Cortex of kidney (tissue), 1 donor: ENCODE measurements around the gene GPR142.

Experiments
- DNase-seq: peaks from one replicate; lab custom pipeline; 2025; lab: John Stamatoyannopoulos, UW

GPR142 gene

GRCh38 chr17:74369665-74370490 is 2.6 kb downstream of the GPR142 start:
- no peak for DNase-seq

DNA sequence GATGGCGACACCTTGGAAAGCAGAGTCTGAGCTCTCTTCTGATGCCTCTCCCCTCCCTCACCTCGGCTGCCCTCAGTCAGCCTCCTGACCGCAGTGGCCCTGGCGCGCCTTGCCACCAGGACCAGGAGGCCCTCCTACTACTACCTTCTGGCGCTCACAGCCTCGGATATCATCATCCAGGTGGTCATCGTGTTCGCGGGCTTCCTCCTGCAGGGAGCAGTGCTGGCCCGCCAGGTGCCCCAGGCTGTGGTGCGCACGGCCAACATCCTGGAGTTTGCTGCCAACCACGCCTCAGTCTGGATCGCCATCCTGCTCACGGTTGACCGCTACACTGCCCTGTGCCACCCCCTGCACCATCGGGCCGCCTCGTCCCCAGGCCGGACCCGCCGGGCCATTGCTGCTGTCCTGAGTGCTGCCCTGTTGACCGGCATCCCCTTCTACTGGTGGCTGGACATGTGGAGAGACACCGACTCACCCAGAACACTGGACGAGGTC is 4.4 kb downstream of the GPR142 start:
- DNase-seq, result no peak

GRCh38 chr17:74372426-74372825 is 5.1 kb downstream of the GPR142 start:
- no peak for DNase-seq

DNA sequence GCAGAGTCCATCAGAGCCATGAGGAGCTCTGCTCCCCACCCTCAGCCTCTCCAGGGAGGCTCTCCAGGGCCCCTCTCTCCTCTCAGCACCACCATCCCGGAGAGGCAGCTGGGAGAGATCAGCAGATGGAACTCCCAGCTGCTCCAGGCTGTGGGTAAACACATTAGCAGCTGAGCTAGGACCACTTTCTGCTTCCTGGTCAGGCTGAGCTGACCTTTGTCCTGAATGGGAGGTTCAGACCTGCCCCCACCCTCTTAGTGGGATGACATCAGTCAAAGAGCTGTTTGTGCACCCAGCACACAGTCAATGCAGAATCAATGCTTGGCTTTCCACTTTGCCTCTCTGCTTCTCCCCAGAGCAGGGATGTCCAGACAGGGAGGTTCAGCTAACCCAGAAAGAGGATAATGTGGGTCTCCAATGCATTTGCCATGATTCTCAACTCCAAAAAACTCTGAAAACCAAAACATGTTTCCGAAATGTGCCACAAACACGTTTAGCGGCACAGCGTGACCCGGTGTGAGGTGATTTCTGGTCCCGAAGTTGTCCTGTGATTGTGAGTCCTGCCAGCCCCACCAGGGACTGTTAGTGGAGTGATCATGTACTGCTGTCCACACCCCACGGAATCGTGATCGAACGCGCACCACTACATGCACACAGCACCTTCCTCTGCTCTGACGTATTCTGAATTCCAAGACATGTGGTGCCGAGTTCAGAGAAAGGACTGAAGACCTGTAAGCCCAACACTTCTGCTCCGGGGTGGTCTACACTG is 6.7 kb downstream of the GPR142 start:
- no peak for DNase-seq

- no peak for DNase-seq
Observed at GRCh38 chr17:74374858-74375257, 7.6 kb downstream of the GPR142 start.

GRCh38 chr17:74379495-74380085 is 12.3 kb downstream of the GPR142 start:
- no peak for DNase-seq

DNA sequence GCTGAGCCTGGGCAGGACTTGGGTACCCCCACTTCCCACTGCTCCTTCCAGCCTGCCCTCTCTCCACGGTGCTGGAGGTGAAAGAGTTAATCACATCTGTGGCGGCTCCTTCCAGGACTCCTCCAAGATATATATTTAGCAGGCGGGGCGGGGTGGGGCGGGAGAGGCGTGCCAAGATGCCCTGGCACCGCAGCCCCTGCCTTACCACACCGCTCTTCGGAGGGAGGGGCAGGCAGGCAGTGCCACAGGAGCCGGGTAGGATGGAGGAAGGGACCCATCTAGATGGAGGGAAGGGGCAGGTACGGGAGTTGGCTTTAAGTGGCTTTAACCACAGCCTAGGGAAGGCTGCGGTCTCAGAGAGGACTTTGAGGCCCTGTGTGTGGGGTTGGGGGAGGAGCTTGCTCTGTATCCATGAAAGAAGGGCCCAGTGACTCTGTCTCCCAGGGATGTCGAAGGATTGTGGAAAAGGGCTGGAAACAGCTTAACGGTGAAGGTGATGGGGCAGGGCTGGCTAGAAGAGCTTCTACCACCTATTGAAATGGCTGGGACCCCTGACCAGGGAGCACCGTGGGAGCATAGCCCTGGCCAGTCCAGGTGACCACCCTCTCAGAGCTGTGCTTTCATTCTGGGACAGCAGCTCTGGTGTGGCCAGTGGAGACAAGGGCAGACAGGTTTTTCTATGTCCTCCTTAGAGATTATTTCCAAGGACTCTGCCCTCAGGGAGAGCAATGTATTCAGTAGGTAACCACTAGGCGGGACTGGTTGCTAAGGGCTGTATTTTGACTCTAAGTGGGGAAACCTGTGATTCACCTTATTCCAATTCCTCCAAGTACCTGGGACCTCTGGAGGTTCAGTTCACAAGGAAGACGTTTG is 13.0 kb downstream of the GPR142 start:
- no peak for DNase-seq

DNA sequence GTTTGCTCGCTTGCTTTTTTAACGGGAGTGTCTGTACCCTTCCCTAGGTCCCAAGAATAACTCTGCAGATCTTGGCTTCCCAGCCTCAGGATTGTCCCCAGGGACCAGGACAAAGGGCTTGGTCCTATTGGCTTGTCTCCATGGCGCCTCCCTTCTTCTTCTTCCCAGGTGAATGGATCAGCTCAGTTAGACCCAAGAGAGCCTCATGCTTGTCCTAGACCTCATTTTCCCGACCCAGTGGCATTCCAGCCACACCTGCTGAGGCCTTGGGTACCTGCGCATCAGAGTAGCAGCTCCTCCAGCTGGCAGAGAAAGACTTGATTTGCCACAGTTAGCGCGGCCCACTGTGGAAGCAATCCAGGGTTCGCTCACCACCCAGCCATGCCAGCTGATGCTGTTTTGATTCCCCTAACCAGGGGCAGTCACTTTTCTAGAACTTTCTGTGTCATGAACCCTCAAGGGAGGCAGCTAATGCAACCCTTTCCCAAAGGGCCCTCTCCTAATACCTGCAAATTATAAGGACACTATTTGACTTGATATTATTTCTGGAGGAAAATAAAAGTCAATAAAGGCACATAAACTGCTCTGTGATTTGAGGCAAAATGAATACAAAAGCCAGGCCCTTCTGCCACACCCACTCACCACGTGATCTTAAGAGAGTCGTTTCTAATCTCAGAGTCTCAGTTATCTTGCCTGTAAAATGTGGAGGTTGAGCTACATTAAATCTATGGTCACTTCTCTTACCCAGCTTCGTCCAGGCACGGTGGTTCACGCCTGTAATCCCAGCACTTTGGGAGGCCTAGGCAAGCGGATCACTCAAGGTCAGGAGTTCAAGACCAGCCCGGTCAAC is 13.9 kb downstream of the GPR142 start:
- no peak for DNase-seq

GRCh38 chr17:74383141-74383540 is 15.8 kb downstream of the GPR142 start:
- DNase-seq, result no peak

DNA sequence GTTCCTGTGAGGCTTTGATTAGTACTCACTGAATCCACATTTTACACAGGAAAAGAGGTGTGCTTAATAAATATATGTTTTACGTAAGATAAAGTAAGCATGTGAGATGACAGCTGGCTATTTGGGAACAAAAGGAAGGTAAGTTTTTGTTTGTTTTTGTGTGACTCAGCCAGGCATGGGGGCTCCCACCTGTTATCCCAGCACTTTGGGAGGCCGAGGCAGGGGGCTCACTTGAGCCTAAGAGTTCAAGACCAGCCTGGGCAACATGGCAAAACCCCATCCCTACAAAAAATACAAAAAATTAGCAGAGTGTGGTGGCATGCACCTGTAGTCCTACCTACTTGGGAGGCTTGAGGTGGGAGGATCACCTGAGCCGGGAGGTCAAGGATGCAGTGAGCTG is 17.9 kb downstream of the GPR142 start:
- DNase-seq, result no peak

- DNase-seq, result no peak
Observed at GRCh38 chr17:74386386-74386785, 19.1 kb downstream of the GPR142 start.

- no peak for DNase-seq
Observed at GRCh38 chr17:74387365-74388218, 20.3 kb downstream of the GPR142 start.

DNA sequence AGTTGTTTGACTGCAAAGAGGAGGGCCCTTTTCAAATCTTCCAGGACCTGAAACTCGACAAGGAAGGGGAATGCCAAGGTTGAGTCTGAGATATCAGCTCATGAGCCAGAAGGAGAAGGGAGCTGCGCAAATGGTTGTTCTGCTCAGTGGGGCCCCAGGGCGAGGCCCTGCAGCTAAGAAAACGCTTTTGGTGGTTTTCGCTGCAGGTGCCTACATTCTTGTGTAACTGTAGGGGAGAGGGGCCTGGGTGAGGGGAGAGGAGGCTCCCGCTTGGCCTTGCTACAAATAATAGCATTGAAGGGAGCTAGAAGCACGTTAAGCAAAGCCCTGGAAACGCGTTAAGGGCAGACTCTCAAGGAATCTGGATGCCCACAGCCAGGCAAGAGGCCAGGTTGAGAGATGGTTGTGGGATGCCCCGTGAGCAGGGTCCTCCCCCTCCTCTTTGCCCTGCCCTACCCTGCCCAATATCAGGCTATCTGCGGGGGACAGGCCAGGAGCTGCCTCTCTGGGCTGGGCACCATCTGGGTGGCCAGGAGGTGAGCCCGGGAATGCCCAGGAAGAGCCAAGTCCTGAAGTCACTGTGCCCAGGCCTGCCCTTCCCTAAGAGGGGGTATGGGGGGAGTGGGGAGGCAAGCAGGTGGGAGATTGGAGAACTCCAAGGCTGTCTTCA is 21.9 kb downstream of the GPR142 start:
- DNase-seq, result no peak

DNA sequence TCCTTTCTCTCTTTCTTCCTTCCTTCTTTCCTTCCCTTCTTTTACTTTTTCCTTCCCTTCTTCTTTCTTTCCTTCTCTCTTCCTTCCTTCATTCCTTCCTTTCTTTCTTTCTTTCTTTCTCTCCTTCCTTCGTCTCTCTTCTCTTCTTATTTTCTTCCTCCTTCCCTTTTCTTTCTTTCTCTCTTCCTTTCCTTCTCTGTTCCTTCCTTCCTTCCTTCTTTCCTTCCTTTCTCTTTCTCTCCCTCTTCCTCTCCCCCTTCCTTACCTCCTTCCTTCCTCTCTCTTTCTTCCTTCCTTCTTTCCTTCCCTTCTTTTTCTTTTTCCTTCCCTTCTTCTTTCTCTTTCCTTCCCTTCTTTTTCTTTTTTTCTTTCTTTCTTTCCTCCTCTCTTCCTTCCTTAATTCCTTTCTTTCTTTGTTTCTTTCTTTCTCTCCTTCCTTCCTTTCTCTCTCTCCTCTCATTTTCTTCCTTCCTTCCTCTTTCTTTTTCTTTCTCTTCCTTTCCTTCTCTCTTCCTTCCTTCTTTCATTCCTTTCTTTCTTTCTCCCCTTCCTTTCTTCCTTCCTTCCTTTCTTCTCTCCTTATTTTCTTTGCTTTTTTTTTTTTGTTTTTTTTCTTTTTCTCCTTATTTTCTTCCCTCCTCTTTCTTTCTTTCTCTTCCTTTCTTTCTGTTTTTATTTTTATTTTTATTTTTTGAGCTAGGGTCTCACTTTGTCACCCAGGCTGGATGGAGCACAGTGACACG is 22.8 kb downstream of the GPR142 start:
- DNase-seq, result no peak

DNA sequence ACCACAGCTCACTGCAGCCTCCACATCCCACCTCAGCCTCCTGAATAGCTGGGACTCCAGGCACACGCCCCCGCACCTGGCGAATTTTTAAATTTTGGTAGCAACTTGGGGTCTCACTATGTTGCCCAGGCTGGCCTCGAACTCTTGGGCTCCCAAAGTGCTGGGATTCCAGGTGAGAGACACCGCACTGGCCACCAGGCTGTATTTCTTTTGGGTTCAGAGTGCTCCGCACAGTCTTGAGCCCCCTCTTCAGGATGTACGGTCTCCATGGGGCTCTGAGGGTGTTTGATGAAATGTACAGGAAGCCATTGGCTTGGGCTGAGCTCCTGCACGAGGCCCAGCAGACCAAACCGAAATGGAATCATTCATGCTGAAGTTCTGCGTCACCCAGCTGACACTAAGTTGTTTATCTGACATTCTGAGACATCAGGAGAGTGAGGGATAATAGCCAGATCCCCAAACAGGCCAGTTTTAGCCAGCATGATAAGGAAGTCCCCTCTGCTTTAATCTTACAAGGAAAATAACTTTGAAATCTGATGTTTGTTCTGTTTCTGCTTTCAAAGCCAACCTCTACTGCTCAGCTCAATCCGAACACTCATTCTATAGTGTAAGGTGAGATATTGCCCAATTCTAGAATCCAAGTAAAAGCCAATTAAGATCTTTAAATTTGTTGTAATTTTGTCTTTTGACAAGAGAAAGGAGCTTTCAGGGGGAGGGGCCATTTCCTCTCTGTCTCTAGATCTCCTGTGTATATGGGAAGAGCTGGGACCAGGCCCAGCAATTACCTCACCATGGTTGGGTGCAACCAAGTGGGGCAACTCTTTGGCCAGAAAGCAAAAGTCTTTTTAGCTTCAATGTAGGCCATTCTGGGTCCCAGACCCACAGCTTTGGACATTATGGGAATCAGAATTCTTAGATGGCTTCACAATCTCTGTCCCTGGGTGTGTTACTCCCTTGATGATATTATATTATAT is 23.7 kb downstream of the GPR142 start:
- no peak for DNase-seq

DNA sequence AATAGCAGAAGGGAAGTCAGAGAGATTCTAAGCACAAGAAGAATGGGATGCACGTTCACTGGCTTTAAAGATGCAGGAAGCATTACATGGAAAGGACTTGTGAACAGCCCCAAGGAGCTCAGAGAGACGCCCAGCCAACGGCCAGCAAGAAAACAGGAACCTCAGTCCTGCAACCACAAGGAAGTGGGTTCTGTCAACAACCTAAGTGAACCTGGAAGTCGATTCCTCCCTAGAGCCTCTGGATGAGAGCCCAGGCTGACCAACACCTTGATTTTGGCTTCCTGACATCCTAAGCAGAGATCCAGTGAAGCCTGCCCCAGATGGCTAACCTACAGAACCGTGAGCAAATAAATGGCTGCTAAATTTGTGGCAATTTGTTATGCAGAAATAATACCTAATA is 24.5 kb downstream of the GPR142 start:
- no peak for DNase-seq

- DNase-seq, result no peak
Observed at GRCh38 chr17:74392848-74393247, 25.5 kb downstream of the GPR142 start.
